Measurements from ENCODE around the gene DUSP23.

DNA sequence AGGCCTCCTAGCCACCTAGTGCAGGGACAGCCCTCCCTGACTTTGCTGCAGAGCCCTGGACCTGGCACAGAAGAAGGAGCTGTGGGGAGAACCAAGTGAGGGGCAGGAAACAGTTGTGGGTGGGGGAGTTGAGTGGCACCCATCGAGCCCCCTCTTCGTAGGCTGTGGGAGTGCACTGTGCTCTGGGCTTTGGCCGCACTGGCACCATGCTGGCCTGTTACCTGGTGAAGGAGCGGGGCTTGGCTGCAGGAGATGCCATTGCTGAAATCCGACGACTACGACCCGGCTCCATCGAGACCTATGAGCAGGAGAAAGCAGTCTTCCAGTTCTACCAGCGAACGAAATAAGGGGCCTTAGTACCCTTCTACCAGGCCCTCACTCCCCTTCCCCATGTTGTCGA is 1.2 kb downstream of the DUSP23 start:
- no peak for TF ChIP-seq POLR2A (IDR thresholded peaks at IDR 0.05)
- TF ChIP-seq, protein P1, sequence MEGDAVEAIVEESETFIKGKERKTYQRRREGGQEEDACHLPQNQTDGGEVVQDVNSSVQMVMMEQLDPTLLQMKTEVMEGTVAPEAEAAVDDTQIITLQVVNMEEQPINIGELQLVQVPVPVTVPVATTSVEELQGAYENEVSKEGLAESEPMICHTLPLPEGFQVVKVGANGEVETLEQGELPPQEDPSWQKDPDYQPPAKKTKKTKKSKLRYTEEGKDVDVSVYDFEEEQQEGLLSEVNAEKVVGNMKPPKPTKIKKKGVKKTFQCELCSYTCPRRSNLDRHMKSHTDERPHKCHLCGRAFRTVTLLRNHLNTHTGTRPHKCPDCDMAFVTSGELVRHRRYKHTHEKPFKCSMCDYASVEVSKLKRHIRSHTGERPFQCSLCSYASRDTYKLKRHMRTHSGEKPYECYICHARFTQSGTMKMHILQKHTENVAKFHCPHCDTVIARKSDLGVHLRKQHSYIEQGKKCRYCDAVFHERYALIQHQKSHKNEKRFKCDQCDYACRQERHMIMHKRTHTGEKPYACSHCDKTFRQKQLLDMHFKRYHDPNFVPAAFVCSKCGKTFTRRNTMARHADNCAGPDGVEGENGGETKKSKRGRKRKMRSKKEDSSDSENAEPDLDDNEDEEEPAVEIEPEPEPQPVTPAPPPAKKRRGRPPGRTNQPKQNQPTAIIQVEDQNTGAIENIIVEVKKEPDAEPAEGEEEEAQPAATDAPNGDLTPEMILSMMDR (IDR thresholded peaks at IDR 0.05), result no peak

Data from Peyer's patch (tissue), 4 donors.